Measurements from ENCODE around the gene ACSM3.

ACSM3 gene

GRCh38 chr16:20767577-20767976 lies 3.8 kb downstream of the ACSM3 start:
- no peak for DNase-seq (ENCODE audit: low read depth)
- no peak for TF ChIP-seq CTCF (IDR thresholded peaks at IDR 0.05; ENCODE audit: low read length, missing control alignments)
- H3K4me3 ChIP-seq (replicated peaks; ENCODE audit: low read depth, low read length), result no peak overlapping the region

GRCh38 chr16:20768121-20768520 lies 4.3 kb downstream of the ACSM3 start:
- no peak overlapping the region for H3K4me3 ChIP-seq (replicated peaks; ENCODE audit: low read depth, low read length)
- no peak for DNase-seq (ENCODE audit: low read depth)
- no peak for TF ChIP-seq CTCF (IDR thresholded peaks at IDR 0.05; ENCODE audit: low read length, missing control alignments)

- DNase-seq (ENCODE audit: low read depth), result no peak
- no peak for TF ChIP-seq CTCF (IDR thresholded peaks at IDR 0.05; ENCODE audit: low read length, missing control alignments)
- H3K4me3 ChIP-seq (replicated peaks; ENCODE audit: low read depth, low read length), result no peak overlapping the region
Observed at GRCh38 chr16:20768818-20769217, 5.0 kb downstream of the ACSM3 start.

GRCh38 chr16:20773679-20774078 lies 9.9 kb downstream of the ACSM3 start:
- no peak for TF ChIP-seq CTCF (IDR thresholded peaks at IDR 0.05; ENCODE audit: low read length, missing control alignments)
- DNase-seq (ENCODE audit: low read depth), result no peak
- no peak overlapping the region for H3K4me3 ChIP-seq (replicated peaks; ENCODE audit: low read depth, low read length)

- no peak overlapping the region for H3K4me3 ChIP-seq (replicated peaks; ENCODE audit: low read depth, low read length)
- peak; percentile 77 for DNase-seq (ENCODE audit: low read depth)
- TF ChIP-seq CTCF (IDR thresholded peaks at IDR 0.05; ENCODE audit: low read length, missing control alignments), result peak; percentile 91
Observed at GRCh38 chr16:20774703-20775362, 11.0 kb downstream of the ACSM3 start.

GRCh38 chr16:20781697-20782096 lies 17.9 kb downstream of the ACSM3 start:
- DNase-seq (ENCODE audit: low read depth), result no peak
- no peak overlapping the region for H3K4me3 ChIP-seq (replicated peaks; ENCODE audit: low read depth, low read length)
- TF ChIP-seq CTCF (IDR thresholded peaks at IDR 0.05; ENCODE audit: low read length, missing control alignments), result no peak

- DNase-seq (ENCODE audit: low read depth), result no peak
- no peak for TF ChIP-seq CTCF (IDR thresholded peaks at IDR 0.05; ENCODE audit: low read length, missing control alignments)
- no peak overlapping the region for H3K4me3 ChIP-seq (replicated peaks; ENCODE audit: low read depth, low read length)
Observed at GRCh38 chr16:20782470-20782869, 18.7 kb downstream of the ACSM3 start.
